WTC11 (cell line): ENCODE data around the gene SDK2. TPM values are rescaled to one million over a fixed set of nuclear protein-coding genes. Genes with fewer than 3 reads are reported as not detected.

Source experiments
- ATAC-seq: fragments of 200-7000 bp; cut with Tn5 transposase; 2 replicates; pipeline ENCODE4 v1.10.0; 2021; ENCODE audit warnings: mild to moderate bottlenecking, moderate library complexity
- CTCF ChIA-PET: fragments of 300-600 bp; sonication (Branson Sonifier 250); formaldehyde crosslinking; loops from one replicate; lab custom pipeline; 2021; ENCODE audit warnings: antibody characterized with exemption; lab: Charles Lee
- POLR2A ChIA-PET: fragments of 350-600 bp; sonication (Branson Sonifier 250); formaldehyde crosslinking; loops from one replicate; lab custom pipeline; 2021; ENCODE audit warnings: antibody characterized with exemption; lab: Charles Lee
- DNase-seq: peaks from one replicate; pipeline ENCODE4 v3.0.0; 2021; ENCODE audit warnings: low spot score
- H3K27ac Mint-ChIP-seq: 2 replicates; pipeline ENCODE4 v1.8.0; 2021; ENCODE audit warnings: mixed read lengths
- H3K27me3 Mint-ChIP-seq: 2 replicates; pipeline ENCODE4 v1.8.0; 2021; ENCODE audit warnings: low read depth, mild to moderate bottlenecking, moderate library complexity, mixed read lengths
- H3K36me3 Mint-ChIP-seq: 2 replicates; pipeline ENCODE4 v1.8.0; 2021; ENCODE audit warnings: mixed read lengths
- H3K4me1 Mint-ChIP-seq: 2 replicates; pipeline ENCODE4 v1.8.0; 2022; ENCODE audit warnings: mixed read lengths
- H3K4me3 Mint-ChIP-seq: 2 replicates; pipeline ENCODE4 v1.8.0; 2021; ENCODE audit warnings: mild to moderate bottlenecking, moderate library complexity, mixed read lengths
- H3K9me3 Mint-ChIP-seq: 2 replicates; pipeline ENCODE4 v1.8.0; 2021; ENCODE audit warnings: mixed read lengths
- ATF1 ChIP-seq: sonication (generic); formaldehyde crosslinking; IDR thresholded peaks from 2 replicates; pipeline ENCODE4 v1.8.1; 2023; ENCODE audit warnings: mild to moderate bottlenecking, moderate library complexity, missing genetic modification reagents
- ATF6 ChIP-seq: sonication (generic); formaldehyde crosslinking; IDR thresholded peaks from 2 replicates; pipeline ENCODE4 v1.8.1; 2023; ENCODE audit warnings: mild to moderate bottlenecking, missing genetic modification reagents
- CDX4 ChIP-seq: fragments of 250-450 bp; sonication (Bioruptor Pico); IDR thresholded peaks from 2 replicates; pipeline ENCODE4 v1.9.0; 2021; ENCODE audit warnings: moderate library complexity, mild to moderate bottlenecking, inconsistent platforms, borderline replicate concordance
- CREB1 ChIP-seq: sonication (generic); formaldehyde crosslinking; IDR thresholded peaks from 2 replicates; pipeline ENCODE4 v1.8.0; 2023; ENCODE audit warnings: mild to moderate bottlenecking, missing genetic modification reagents
- ELF4 ChIP-seq: sonication (generic); formaldehyde crosslinking; IDR thresholded peaks from 2 replicates; pipeline ENCODE4 v1.8.1; 2022; ENCODE audit warnings: low read depth, mild to moderate bottlenecking, moderate library complexity, missing genetic modification reagents
- FOXK1 ChIP-seq: sonication (generic); formaldehyde crosslinking; IDR thresholded peaks from 2 replicates; pipeline ENCODE4 v1.8.0; 2022; ENCODE audit warnings: mild to moderate bottlenecking, moderate library complexity, missing genetic modification reagents
- MAX ChIP-seq: sonication (generic); formaldehyde crosslinking; IDR thresholded peaks from 2 replicates; pipeline ENCODE4 v1.8.0; 2022; ENCODE audit warnings: mild to moderate bottlenecking, missing genetic modification reagents
- NR3C1 ChIP-seq: sonication (generic); formaldehyde crosslinking; conservative IDR thresholded peaks from 2 replicates; pipeline ENCODE4 v1.8.1; 2023; ENCODE audit warnings: low read depth, mild to moderate bottlenecking, missing genetic modification reagents
- OVOL2 ChIP-seq: fragments of 250-450 bp; sonication (Bioruptor Pico); IDR thresholded peaks from 2 replicates; pipeline ENCODE4 v1.9.0; 2021; ENCODE audit warnings: mild to moderate bottlenecking, borderline replicate concordance
- SOX15 ChIP-seq: fragments of 250-450 bp; sonication (Bioruptor Pico); IDR thresholded peaks from 2 replicates; pipeline ENCODE4 v1.9.0; 2021; ENCODE audit warnings: mild to moderate bottlenecking
- ZMAT4 ChIP-seq: fragments of 250-450 bp; sonication (Bioruptor Pico); IDR thresholded peaks from 2 replicates; pipeline ENCODE4 v1.9.0; 2021; ENCODE audit warnings: mild to moderate bottlenecking
- ZNF121 ChIP-seq: sonication (generic); formaldehyde crosslinking; IDR thresholded peaks from 2 replicates; pipeline ENCODE4 v1.8.0; 2023; ENCODE audit warnings: missing genetic modification reagents
- ZNF219 ChIP-seq: sonication (generic); formaldehyde crosslinking; IDR thresholded peaks from 2 replicates; pipeline ENCODE4 v1.8.0; 2023; ENCODE audit warnings: missing genetic modification reagents, mild to moderate bottlenecking, borderline replicate concordance
- ZNF232 ChIP-seq: sonication (generic); formaldehyde crosslinking; IDR thresholded peaks from 2 replicates; pipeline ENCODE4 v1.8.0; 2022; ENCODE audit warnings: mild to moderate bottlenecking, missing genetic modification reagents
- ZNF396 ChIP-seq: fragments of 250-450 bp; sonication (Bioruptor Pico); IDR thresholded peaks from 2 replicates; pipeline ENCODE4 v1.8.0; 2021; ENCODE audit warnings: mild to moderate bottlenecking, moderate library complexity, borderline replicate concordance
- ZNF416 ChIP-seq: fragments of 250-450 bp; sonication (Bioruptor Pico); IDR thresholded peaks from 2 replicates; pipeline ENCODE4 v1.9.0; 2021; ENCODE audit warnings: mild to moderate bottlenecking, inconsistent platforms
- ZNF425 ChIP-seq: fragments of 250-450 bp; sonication (Bioruptor Pico); conservative IDR thresholded peaks from 2 replicates; pipeline ENCODE4 v1.9.0; 2021; ENCODE audit warnings: mild to moderate bottlenecking
- ZNF671 ChIP-seq: fragments of 250-450 bp; sonication (Bioruptor Pico); IDR thresholded peaks from 2 replicates; pipeline ENCODE4 v1.8.0; 2021; ENCODE audit warnings: mild to moderate bottlenecking
- total RNA-seq: library from RNA; stranded (reverse); gene quantifications from 3 replicates; pipeline ENCODE4 v1.2.3, GENCODE V29; 2021
- TF ChIP-seq, protein P1 (sequence below): sonication (generic); formaldehyde crosslinking; IDR thresholded peaks from 2 replicates; pipeline ENCODE4 v1.8.0; 2022; ENCODE audit warnings: mild to moderate bottlenecking, missing genetic modification reagents
- TF ChIP-seq, protein P2 (sequence below): sonication (generic); formaldehyde crosslinking; IDR thresholded peaks from 2 replicates; pipeline ENCODE4 v1.8.1; 2023; ENCODE audit warnings: mild to moderate bottlenecking, missing genetic modification reagents, borderline replicate concordance

Gene SDK2
- total RNA-seq, 1 experiment from 2014 or later: 14.8 TPM

GRCh38 chr17:73584049-73584448 is 60.2 kb downstream of the SDK2 start:
- no peak for TF ChIP-seq ZNF232 (CRISPR knock-in tag)
- 0 out of 2 replicates have a peak, but pooled peaks have one; percentile 15 for TF ChIP-seq ZNF121 (CRISPR knock-in tag)
- no peak for TF ChIP-seq ATF1
- no peak for TF ChIP-seq ZNF219
- ChIA-PET POLR2A (no interaction called here), CTCF (interaction anchor here (0.8 to 2.9 kb wide), 2 partner anchors 92 to 154 kb away, joined by 3 to 17 read pairs; no protein-coding TSS in a partner anchor)
- peaks cover 39% of the 10 kb centered on the region for H3K4me1 Mint-ChIP-seq
- no peaks in the 10 kb centered on the region for H3K36me3 Mint-ChIP-seq
- H3K27ac Mint-ChIP-seq: no peak overlapping the region
- H3K9me3 Mint-ChIP-seq: no peaks in the 10 kb centered on the region
- DNase-seq (no peak), ATAC-seq (no peak)
- H3K4me3 Mint-ChIP-seq: no peak overlapping the region
- no peaks in the 10 kb centered on the region for H3K27me3 Mint-ChIP-seq

DNA sequence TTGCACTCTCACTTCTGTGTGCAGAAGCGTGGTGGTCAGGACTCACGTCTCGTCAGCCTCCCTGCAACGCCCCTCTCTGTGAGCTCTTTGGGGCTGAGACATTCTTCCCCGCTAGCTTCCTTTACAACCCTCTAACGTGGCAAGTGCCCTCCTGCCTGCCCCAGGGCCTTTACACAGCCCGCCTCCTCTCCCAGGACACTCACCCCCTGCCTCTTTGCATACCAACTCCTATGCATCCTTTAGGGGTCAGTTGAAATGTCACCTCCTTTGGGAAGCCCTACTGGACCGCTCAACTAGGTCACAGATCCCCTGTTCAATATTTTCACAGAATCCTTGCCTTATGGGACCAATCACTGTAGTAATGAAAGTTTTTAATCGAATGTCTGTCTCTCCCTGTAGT is 61.4 kb downstream of the SDK2 start:
- DNase-seq: no peak
- peaks cover 35% of the 10 kb centered on the region for H3K4me1 Mint-ChIP-seq
- no peak for ATAC-seq
- H3K9me3 Mint-ChIP-seq: no peaks in the 10 kb centered on the region
- H3K27me3 Mint-ChIP-seq: no peaks in the 10 kb centered on the region
- H3K4me3 Mint-ChIP-seq: no peak overlapping the region
- POLR2A ChIA-PET: no interaction called here
- H3K36me3 Mint-ChIP-seq: no peaks in the 10 kb centered on the region
- no peak overlapping the region for H3K27ac Mint-ChIP-seq
- CTCF ChIA-PET: interaction anchor here (2.3 kb wide), 1 partner anchor 13 kb away, joined by 6 read pairs; no protein-coding TSS in a partner anchor
- TF ChIP-seq ZMAT4 (no peak), FOXK1 (CRISPR knock-in tag) (no peak), ELF4 (no peak), ZNF671 (CRISPR knock-in tag) (no peak), ZNF416 (no peak), CDX4 (no peak), SOX15 (no peak), NR3C1 (CRISPR knock-in tag) (no peak)
- TF ChIP-seq, protein P1, sequence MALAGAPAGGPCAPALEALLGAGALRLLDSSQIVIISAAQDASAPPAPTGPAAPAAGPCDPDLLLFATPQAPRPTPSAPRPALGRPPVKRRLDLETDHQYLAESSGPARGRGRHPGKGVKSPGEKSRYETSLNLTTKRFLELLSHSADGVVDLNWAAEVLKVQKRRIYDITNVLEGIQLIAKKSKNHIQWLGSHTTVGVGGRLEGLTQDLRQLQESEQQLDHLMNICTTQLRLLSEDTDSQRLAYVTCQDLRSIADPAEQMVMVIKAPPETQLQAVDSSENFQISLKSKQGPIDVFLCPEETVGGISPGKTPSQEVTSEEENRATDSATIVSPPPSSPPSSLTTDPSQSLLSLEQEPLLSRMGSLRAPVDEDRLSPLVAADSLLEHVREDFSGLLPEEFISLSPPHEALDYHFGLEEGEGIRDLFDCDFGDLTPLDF: no peak

DNA sequence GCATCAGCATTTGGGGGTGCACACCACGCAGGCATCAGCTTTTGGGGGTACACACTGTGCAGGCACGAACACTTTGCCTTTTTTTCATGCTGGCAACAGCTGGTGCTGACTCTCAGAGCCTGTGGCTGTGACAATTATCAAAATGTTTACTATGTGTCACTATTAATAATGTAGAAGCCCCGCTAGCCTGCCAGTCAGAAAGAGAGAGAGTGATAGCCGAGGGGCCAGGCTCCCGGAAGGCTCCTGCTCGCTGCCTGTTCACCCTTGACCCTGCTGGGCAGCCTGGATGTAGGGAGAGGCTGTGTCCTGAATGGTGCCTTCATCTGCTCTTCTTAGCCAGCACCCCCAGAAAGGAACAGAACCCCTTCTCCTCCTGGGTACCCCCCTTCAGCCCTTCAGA is 61.9 kb downstream of the SDK2 start:
- no peaks in the 10 kb centered on the region for H3K27me3 Mint-ChIP-seq
- CTCF ChIA-PET: interaction anchor here (2.3 kb wide), 1 partner anchor 13 kb away, joined by 6 read pairs; no protein-coding TSS in a partner anchor
- no peaks in the 10 kb centered on the region for H3K9me3 Mint-ChIP-seq
- DNase-seq (no peak), ATAC-seq (no peak)
- POLR2A ChIA-PET: interaction anchor here (0.6 kb wide), 1 partner anchor 78 kb away, joined by 3 read pairs; no protein-coding TSS in a partner anchor
- no peak overlapping the region for H3K27ac Mint-ChIP-seq
- no peak overlapping the region for H3K4me3 Mint-ChIP-seq
- H3K4me1 Mint-ChIP-seq: peaks cover 30% of the 10 kb centered on the region
- TF ChIP-seq ZNF396 (CRISPR knock-in tag): no peak
- TF ChIP-seq, protein P2, sequence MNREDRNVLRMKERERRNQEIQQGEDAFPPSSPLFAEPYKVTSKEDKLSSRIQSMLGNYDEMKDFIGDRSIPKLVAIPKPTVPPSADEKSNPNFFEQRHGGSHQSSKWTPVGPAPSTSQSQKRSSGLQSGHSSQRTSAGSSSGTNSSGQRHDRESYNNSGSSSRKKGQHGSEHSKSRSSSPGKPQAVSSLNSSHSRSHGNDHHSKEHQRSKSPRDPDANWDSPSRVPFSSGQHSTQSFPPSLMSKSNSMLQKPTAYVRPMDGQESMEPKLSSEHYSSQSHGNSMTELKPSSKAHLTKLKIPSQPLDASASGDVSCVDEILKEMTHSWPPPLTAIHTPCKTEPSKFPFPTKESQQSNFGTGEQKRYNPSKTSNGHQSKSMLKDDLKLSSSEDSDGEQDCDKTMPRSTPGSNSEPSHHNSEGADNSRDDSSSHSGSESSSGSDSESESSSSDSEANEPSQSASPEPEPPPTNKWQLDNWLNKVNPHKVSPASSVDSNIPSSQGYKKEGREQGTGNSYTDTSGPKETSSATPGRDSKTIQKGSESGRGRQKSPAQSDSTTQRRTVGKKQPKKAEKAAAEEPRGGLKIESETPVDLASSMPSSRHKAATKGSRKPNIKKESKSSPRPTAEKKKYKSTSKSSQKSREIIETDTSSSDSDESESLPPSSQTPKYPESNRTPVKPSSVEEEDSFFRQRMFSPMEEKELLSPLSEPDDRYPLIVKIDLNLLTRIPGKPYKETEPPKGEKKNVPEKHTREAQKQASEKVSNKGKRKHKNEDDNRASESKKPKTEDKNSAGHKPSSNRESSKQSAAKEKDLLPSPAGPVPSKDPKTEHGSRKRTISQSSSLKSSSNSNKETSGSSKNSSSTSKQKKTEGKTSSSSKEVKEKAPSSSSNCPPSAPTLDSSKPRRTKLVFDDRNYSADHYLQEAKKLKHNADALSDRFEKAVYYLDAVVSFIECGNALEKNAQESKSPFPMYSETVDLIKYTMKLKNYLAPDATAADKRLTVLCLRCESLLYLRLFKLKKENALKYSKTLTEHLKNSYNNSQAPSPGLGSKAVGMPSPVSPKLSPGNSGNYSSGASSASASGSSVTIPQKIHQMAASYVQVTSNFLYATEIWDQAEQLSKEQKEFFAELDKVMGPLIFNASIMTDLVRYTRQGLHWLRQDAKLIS: no peak
- H3K36me3 Mint-ChIP-seq: no peaks in the 10 kb centered on the region

GRCh38 chr17:73581379-73581778 is 62.9 kb downstream of the SDK2 start:
- TF ChIP-seq OVOL2 (no peak), MAX (no peak), ATF6 (no peak), CREB1 (CRISPR knock-in tag) (0 out of 2 replicates have a peak, but pooled peaks have one; percentile 26), ZNF425 (CRISPR knock-in tag) (no peak)
- TF ChIP-seq, all 79 proteins: peak for 1
- ATAC-seq (no peak), DNase-seq (no peak)
- CTCF ChIA-PET: interaction anchor here (2.3 kb wide), 1 partner anchor 14 kb away, joined by 6 read pairs; no protein-coding TSS in a partner anchor
- no peaks in the 10 kb centered on the region for H3K36me3 Mint-ChIP-seq
- H3K4me1 Mint-ChIP-seq: peaks cover 20% of the 10 kb centered on the region
- POLR2A ChIA-PET: no interaction called here
- H3K27ac Mint-ChIP-seq: no peak overlapping the region
- H3K9me3 Mint-ChIP-seq: no peaks in the 10 kb centered on the region
- H3K27me3 Mint-ChIP-seq: no peaks in the 10 kb centered on the region
- H3K4me3 Mint-ChIP-seq: no peak overlapping the region
